BLaER1 (cell line): ENCODE measurements around the gene SNX5.

Experiments
- H3K27ac ChIP-seq: shearing (Covaris generic); formaldehyde crosslinking; 2 replicates; pipeline ENCODE4 v1.8.1; 2022
- H3K27me3 ChIP-seq: shearing (Covaris generic); formaldehyde crosslinking; 2 replicates; pipeline ENCODE4 v1.8.1; 2022
- H3K36me3 ChIP-seq: shearing (Covaris generic); formaldehyde crosslinking; 2 replicates; pipeline ENCODE4 v1.8.1; 2022
- H3K4me1 ChIP-seq: shearing (Covaris generic); formaldehyde crosslinking; 2 replicates; pipeline ENCODE4 v1.8.1; 2022
- H3K4me2 ChIP-seq: shearing (Covaris generic); formaldehyde crosslinking; 2 replicates; pipeline ENCODE4 v1.8.1; 2022
- H3K4me3 ChIP-seq: shearing (Covaris generic); formaldehyde crosslinking; 2 replicates; pipeline ENCODE4 v1.8.1; 2022
- H3K9ac ChIP-seq: shearing (Covaris generic); formaldehyde crosslinking; 2 replicates; pipeline ENCODE4 v1.8.1; 2022
- H3K9me3 ChIP-seq: shearing (Covaris generic); formaldehyde crosslinking; 2 replicates; pipeline ENCODE4 v1.8.1; 2022
- H4K20me1 ChIP-seq: shearing (Covaris generic); formaldehyde crosslinking; 2 replicates; pipeline ENCODE4 v1.8.1; 2022
- Cebpa-rat ChIP-seq: shearing (Covaris generic); IDR thresholded peaks from 2 replicates; pipeline ENCODE4 v1.8.1; 2022

Gene SNX5

DNA sequence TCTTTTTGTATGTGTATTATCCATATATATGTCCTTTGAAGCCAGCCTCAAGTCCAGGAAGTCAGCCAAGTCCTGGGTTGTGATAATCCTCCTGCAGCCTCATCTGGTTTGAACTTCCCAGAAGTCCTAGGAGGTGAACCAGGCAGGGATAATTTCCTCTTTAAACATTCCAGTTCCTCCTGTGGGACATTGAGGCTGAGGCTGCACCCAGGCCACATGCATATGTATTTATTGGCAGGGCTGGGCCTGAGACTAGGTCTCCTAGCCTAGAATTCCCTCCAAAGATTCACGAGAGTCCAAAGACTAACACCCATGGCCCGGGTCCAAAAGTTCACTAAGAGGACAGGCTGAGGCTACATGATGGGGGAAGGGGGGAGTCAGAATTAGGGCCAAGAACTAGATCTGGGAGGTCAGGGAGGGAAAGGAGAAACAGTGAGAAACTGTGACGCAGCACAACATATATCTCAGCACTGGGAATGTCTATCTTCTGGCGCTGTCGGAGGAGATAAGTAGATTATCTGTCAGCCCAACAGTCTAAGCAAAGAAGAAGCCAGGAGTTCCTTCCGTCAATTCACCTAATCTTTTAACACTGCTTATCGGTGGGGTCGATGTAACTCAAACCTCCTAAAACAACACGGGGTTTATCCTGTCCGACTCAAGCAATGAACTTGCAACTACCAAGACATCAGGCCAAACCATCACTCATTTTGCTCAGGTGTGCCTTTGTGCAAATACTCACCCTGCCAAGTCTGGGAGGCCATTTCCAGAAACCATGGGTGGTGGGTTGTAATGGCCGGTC, 43.3 kb downstream of the SNX5 start:
- Histone ChIP-seq H3K4me1 (peaks cover 34% of the 10 kb centered on the region), H3K9ac (no peak overlapping the region), H3K4me3 (no peak overlapping the region), H3K36me3 (no peaks in the 10 kb centered on the region), H4K20me1 (no peaks in the 10 kb centered on the region), H3K27ac (no peak overlapping the region), H3K9me3 (no peaks in the 10 kb centered on the region), H3K4me2 (no peak overlapping the region), H3K27me3 (no peaks in the 10 kb centered on the region)
- TF ChIP-seq Cebpa-rat, result no peak

DNA sequence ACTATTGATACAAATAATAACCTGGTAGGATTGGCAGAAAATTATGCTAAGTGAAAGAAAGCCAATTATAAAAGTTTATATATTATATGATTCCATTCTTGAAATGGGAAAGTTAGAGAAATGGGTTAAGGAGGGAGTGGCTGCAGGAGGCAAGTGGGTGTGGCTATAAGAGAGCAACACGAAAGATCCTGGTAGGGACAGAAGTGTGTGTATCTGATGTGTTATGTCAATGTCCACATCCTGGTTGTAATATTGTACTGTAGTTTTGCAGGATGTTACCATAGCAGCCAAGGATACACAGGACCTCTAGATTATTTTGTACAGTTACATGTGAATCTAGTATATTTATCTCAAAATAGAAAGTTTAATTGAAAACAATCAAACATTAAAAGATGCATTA, 46.8 kb downstream of the SNX5 start:
- Histone ChIP-seq H3K9me3 (no peaks in the 10 kb centered on the region), H3K27me3 (no peaks in the 10 kb centered on the region), H4K20me1 (no peaks in the 10 kb centered on the region), H3K27ac (no peak overlapping the region), H3K9ac (no peak overlapping the region), H3K4me2 (no peak overlapping the region), H3K36me3 (no peaks in the 10 kb centered on the region), H3K4me3 (no peak overlapping the region), H3K4me1 (peaks cover 19% of the 10 kb centered on the region)
- no peak for TF ChIP-seq Cebpa-rat

DNA sequence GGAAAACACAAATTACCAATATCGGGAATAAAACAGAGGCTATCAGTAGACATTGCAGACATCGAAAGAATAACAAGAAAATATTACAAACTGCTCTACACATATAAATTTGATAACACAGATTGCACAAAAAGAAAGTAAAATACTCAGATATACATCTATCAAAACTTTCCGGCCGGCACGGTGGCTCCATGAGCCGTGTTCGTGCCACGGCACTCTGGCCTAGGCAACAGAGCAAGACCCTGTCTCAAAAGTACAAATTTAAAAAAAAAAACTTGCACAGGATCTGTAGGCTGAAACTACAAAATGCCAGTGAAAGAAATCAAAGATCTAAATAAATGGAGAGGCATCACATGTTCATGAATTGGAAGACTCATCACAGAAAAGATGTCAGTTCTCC, 49.4 kb downstream of the SNX5 start:
- H3K4me1 ChIP-seq, result peaks cover 35% of the 10 kb centered on the region
- H3K27me3 ChIP-seq, result no peaks in the 10 kb centered on the region
- no peak for TF ChIP-seq Cebpa-rat
- H4K20me1 ChIP-seq, result no peaks in the 10 kb centered on the region
- no peak overlapping the region for H3K9ac ChIP-seq
- H3K4me3 ChIP-seq, result no peak overlapping the region
- no peaks in the 10 kb centered on the region for H3K36me3 ChIP-seq
- no peak overlapping the region for H3K4me2 ChIP-seq
- no peaks in the 10 kb centered on the region for H3K9me3 ChIP-seq
- no peak overlapping the region for H3K27ac ChIP-seq

DNA sequence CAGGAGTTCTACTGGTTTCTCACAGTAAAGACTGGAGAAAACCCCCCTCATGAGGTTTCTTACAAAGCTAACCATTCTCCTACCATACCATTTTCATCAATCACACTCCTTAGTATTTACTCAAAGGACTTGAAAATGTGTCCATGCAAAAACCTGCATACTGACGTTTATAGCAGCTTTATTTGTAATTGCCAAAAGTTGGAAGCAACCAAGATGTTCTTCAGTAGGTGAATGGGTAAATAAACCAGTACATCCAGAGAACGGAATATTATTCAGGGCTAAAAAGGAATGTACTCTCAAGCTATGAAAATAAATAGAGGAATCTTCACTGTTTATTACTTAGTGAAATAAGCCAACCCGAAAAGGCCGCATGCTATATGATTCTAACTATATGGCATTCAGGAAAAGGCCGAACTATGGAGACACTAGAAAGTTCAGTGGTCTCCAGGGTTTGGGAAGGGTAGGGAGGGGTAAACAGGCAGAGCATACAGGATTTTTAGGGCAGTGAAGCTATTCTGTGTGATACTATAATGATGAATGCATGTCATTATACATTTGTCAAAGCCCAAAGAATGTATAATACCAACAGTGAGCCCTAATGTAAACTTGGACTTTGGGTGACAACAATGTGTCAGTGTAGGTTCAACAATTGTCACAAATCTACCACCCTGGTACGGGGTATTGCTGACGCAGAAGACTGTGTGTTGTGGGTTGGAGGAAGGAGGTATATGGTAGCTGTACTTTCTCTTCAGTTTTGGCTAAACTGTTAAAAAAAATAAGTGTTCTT, 50.6 kb downstream of the SNX5 start:
- H4K20me1 ChIP-seq, result no peaks in the 10 kb centered on the region
- H3K27ac ChIP-seq, result no peak overlapping the region
- H3K9me3 ChIP-seq, result no peaks in the 10 kb centered on the region
- no peaks in the 10 kb centered on the region for H3K27me3 ChIP-seq
- peak overlapping the region; percentile 87 for H3K4me2 ChIP-seq
- no peaks in the 10 kb centered on the region for H3K36me3 ChIP-seq
- H3K4me1 ChIP-seq, result peaks cover 35% of the 10 kb centered on the region
- no peak overlapping the region for H3K9ac ChIP-seq
- no peak overlapping the region for H3K4me3 ChIP-seq
- TF ChIP-seq Cebpa-rat, result no peak

DNA sequence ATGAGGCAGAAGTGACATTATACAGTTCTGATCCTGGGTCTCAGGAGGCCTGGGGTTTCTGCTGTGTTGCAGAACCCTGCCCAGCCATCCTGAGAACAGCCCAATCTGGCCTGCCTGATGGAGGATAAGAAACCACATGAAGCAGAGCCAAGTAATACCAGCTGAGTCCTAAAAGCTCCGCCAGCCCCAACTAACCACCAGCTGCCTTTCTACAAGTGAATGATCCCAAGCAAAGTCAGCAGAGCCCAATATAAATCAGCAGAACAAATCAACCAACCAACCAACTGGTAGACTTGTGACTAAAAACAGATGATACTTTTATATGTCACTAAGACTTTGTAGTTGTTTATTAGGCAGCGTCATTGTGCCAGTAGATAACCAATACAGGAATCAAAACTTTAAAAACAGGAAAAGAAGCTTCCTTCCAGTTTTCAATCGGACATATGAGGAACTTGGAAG, 52.1 kb downstream of the SNX5 start:
- Histone ChIP-seq H3K4me2 (peak overlapping the region; percentile 87), H3K9ac (peak overlapping the region; percentile 58), H3K9me3 (no peaks in the 10 kb centered on the region), H3K27ac (peak overlapping the region; percentile 69), H3K4me3 (peak overlapping the region; percentile 33; the same call in 1 of the 2 replicates), H4K20me1 (no peaks in the 10 kb centered on the region), H3K36me3 (no peaks in the 10 kb centered on the region), H3K4me1 (peaks cover 35% of the 10 kb centered on the region), H3K27me3 (no peaks in the 10 kb centered on the region)
- TF ChIP-seq Cebpa-rat, result peak; percentile 75; the same call in 1 of the 2 replicates

DNA sequence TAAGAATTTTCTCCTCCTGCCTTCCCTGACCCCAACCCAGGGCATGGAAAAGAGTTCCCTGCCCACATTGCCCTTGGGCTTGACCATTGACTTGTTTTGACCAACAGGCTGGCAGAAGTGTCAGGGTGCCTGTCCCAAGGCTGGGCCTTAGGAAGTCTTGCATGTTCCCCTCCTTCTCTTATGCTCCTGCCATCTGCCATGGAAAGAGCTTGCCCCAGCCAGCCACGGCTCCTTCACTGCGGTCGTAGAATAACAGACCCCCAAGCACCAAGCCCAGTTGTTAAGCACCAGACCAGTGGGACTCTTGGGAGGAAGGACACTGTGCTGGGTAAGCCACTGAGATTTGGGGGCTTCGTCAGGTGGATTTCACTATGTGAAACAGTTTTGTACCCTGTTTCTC, 53.6 kb downstream of the SNX5 start:
- no peak overlapping the region for H3K4me3 ChIP-seq
- no peaks in the 10 kb centered on the region for H4K20me1 ChIP-seq
- peak overlapping the region; percentile 26; the same call in 1 of the 2 replicates for H3K27ac ChIP-seq
- H3K9me3 ChIP-seq, result no peaks in the 10 kb centered on the region
- H3K9ac ChIP-seq, result no peak overlapping the region
- peaks cover 35% of the 10 kb centered on the region for H3K4me1 ChIP-seq
- no peaks in the 10 kb centered on the region for H3K27me3 ChIP-seq
- H3K36me3 ChIP-seq, result no peaks in the 10 kb centered on the region
- H3K4me2 ChIP-seq, result peak overlapping the region; percentile 39
- TF ChIP-seq Cebpa-rat, result no peak

DNA sequence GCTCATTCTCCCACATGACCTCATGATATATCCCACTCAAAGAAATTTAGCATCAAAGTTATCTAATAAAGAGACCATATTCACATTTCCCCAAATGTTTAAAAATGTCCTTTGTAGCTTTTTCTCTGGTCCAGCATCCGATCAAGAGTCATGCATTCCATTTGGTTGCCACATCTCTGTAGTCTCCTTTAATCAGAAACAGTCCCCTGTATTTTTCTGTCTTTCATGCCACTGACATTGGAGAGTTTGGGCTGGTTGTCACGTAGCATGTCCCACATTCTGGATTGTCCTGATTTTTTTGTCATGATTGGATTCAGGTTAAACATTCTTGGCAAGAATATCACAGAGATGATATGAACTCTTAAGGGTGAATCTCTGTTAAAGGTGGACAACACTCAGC, 55.7 kb downstream of the SNX5 start:
- H3K4me1 ChIP-seq, result peaks cover 37% of the 10 kb centered on the region
- no peak overlapping the region for H3K9ac ChIP-seq
- H3K36me3 ChIP-seq, result no peaks in the 10 kb centered on the region
- H3K9me3 ChIP-seq, result no peaks in the 10 kb centered on the region
- TF ChIP-seq Cebpa-rat, result no peak
- H3K4me2 ChIP-seq, result no peak overlapping the region
- no peaks in the 10 kb centered on the region for H4K20me1 ChIP-seq
- no peaks in the 10 kb centered on the region for H3K27me3 ChIP-seq
- H3K4me3 ChIP-seq, result no peak overlapping the region
- H3K27ac ChIP-seq, result no peak overlapping the region

DNA sequence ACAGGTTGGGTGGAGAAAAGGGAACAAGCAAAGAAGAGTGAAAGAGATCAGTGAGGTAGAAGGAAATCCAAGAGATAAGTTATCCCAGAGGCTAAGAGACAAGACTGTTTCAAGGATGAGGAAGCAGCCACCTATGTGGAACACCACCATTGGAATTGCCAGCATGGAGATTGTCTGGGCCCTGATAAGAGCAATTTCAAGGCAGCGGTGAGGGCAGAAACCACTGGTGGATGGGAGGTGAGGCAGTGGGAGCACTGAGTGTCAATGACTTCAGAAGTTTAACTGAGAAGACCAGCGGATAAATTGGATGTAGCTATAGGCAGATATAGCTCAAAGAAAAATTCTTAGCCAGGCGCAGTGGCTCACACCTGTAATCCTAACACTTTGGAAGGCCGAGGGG, 56.7 kb downstream of the SNX5 start:
- Histone ChIP-seq H3K27ac (no peak overlapping the region), H3K27me3 (no peaks in the 10 kb centered on the region), H3K9me3 (no peaks in the 10 kb centered on the region), H3K4me2 (no peak overlapping the region), H4K20me1 (no peaks in the 10 kb centered on the region), H3K4me1 (peaks cover 27% of the 10 kb centered on the region), H3K36me3 (no peaks in the 10 kb centered on the region), H3K9ac (no peak overlapping the region), H3K4me3 (no peak overlapping the region)
- no peak for TF ChIP-seq Cebpa-rat

DNA sequence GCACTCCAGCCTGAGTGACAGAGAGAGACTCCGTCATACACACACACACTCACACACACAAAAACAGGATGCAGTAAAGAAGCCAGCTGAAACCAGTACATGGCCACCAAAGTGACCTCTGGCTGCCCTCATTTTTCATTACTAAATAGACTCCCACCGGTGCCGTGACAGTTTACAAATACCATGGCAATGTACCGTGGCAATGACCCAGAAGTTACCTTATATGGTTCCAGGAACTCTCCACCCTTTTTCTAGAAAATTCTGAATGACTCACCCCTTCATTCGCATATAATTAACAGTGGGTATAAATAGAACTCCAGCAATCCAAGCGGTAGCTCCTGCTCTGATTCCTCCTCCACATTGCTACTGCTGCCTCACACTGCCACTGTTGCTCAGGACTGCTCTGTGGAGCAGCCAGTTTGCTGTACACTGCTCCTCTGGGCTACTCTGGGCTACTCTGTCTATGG, 57.7 kb downstream of the SNX5 start:
- no peaks in the 10 kb centered on the region for H4K20me1 ChIP-seq
- H3K4me3 ChIP-seq, result no peak overlapping the region
- H3K9ac ChIP-seq, result no peak overlapping the region
- TF ChIP-seq Cebpa-rat, result no peak
- H3K27ac ChIP-seq, result no peak overlapping the region
- peaks cover 19% of the 10 kb centered on the region for H3K4me1 ChIP-seq
- no peaks in the 10 kb centered on the region for H3K27me3 ChIP-seq
- no peaks in the 10 kb centered on the region for H3K36me3 ChIP-seq
- no peaks in the 10 kb centered on the region for H3K9me3 ChIP-seq
- no peak overlapping the region for H3K4me2 ChIP-seq

DNA sequence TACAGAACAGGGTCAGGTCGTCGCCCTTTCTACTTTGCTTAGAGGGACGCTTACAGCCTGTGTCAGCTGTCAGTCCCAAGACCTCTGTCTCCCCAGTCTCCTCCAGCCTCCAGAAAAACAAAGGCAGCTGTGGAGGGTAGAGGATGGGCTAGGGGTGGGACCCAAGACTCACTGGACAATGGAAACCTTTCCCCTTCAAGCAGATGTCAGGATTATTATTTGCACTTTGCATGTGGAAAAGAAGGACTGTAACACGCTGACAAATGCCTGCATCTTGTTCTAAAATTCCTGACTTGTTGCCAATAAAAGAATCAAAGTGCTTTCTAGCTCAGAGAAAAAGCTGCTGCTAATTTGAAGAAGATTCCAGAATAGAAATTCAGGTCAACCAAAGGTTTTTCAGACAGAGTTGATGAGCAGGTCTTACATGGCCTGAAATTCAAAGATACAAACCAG, 58.7 kb downstream of the SNX5 start:
- no peak for TF ChIP-seq Cebpa-rat
- Histone ChIP-seq H3K27me3 (no peaks in the 10 kb centered on the region), H3K4me3 (no peak overlapping the region), H3K4me1 (peaks cover 14% of the 10 kb centered on the region), H3K9me3 (no peaks in the 10 kb centered on the region), H3K36me3 (no peaks in the 10 kb centered on the region), H3K4me2 (no peak overlapping the region), H4K20me1 (no peaks in the 10 kb centered on the region), H3K27ac (no peak overlapping the region), H3K9ac (no peak overlapping the region)
